ENCODE results near the gene FZR1. TPM values are rescaled to one million over a fixed set of nuclear protein-coding genes. Genes with fewer than 3 reads are reported as not detected.

Gene FZR1
- total RNA-seq (10 to 100 TPM; 24.3 to 25.8 (median 25.1) TPM), polyA plus RNA-seq (10 to 100 TPM; 12.8 to 20.3 (median 13.7) TPM)
- long read RNA-seq, donor 1, full-length matches to known transcripts = 13 of 24 reads
- long read RNA-seq, donor 1, partial matches to known transcripts = 1 of 24 reads
- long read RNA-seq, donor 1, other reads (novel, unspliced or antisense) = 10 of 24 reads
- long read RNA-seq, donor 2, full-length matches to known transcripts = 32 of 49 reads
- long read RNA-seq, donor 2, partial matches to known transcripts = 9 of 49 reads
- long read RNA-seq, donor 2, other reads (novel, unspliced or antisense) = 8 of 49 reads

DNA sequence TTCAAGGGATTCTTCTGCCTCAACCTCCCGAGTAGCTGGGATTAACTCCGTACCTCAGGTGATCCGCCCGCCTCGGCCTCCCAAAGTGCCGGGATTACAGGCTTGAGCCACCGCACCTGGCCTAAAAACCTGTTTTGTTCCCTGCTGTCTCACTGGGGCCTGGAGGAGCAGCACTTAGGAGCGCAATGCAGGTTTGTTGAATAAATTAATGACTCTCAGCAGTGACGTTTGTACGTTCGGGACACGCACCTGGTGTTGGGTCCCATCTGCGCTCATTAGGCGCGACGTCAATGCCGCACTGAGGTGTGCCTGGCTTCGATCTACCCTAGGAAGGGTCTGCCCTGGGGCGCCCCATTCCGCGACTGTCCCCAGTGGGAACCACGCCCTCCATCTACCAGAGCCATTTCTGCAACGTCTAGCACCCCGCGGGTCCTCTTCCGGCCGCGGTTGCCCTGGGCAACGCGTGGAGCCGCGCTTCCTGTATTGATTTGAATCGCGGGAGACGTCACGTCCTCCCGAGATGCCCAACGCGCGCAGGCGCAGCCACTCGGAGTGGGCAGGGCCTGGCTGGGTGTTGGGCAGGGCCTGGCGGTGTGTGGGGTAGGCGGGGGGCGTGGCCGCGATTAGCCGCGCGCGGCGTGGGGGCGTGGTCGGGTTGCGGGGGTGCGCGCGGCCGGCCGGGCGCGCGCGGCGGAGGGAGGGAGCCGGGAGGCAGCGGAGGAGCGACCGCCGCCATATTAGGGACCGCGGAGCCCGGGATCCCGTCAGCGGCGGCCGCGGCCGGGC is at the start of gene FZR1:
Gene FZR1 (plus strand): TSS at position 714 of the 786 bp plus-strand sequence. CDS start 16,679 bp downstream, outside the sequence.
- Histone ChIP-seq H3K27ac (peak within 1 kb of the TSS; percentile 90), H3K9me3 (no peaks in the 10 kb centered on the region), H3K27me3 (ENCODE audit: insufficient read depth in 3 of 3, low read length in 2 of 3) (no peaks in the 10 kb centered on the region), H3K4me3 (peak within 1 kb of the TSS; percentile 95), H3K36me3 (ENCODE audit: insufficient read depth in 1 of 2, low read depth in 1 of 2) (peaks cover 0 to 12% of the 10 kb centered on the region in 2 donors), H3K4me1 (peaks cover 17% of the 10 kb centered on the region)
- TF ChIP-seq, protein P1, sequence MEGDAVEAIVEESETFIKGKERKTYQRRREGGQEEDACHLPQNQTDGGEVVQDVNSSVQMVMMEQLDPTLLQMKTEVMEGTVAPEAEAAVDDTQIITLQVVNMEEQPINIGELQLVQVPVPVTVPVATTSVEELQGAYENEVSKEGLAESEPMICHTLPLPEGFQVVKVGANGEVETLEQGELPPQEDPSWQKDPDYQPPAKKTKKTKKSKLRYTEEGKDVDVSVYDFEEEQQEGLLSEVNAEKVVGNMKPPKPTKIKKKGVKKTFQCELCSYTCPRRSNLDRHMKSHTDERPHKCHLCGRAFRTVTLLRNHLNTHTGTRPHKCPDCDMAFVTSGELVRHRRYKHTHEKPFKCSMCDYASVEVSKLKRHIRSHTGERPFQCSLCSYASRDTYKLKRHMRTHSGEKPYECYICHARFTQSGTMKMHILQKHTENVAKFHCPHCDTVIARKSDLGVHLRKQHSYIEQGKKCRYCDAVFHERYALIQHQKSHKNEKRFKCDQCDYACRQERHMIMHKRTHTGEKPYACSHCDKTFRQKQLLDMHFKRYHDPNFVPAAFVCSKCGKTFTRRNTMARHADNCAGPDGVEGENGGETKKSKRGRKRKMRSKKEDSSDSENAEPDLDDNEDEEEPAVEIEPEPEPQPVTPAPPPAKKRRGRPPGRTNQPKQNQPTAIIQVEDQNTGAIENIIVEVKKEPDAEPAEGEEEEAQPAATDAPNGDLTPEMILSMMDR (IDR thresholded peaks at IDR 0.05) = no peak
- intact Hi-C loops (cut with DNase I) = no loop called here
- ATAC-seq (peak; percentile 98 to 99 (median 98)), DNase-seq (peak; percentile 99 to 100)
- 1% methylated on average over 60 to 79 of the region's 79 CpGs for WGBS, 3 donors

DNA sequence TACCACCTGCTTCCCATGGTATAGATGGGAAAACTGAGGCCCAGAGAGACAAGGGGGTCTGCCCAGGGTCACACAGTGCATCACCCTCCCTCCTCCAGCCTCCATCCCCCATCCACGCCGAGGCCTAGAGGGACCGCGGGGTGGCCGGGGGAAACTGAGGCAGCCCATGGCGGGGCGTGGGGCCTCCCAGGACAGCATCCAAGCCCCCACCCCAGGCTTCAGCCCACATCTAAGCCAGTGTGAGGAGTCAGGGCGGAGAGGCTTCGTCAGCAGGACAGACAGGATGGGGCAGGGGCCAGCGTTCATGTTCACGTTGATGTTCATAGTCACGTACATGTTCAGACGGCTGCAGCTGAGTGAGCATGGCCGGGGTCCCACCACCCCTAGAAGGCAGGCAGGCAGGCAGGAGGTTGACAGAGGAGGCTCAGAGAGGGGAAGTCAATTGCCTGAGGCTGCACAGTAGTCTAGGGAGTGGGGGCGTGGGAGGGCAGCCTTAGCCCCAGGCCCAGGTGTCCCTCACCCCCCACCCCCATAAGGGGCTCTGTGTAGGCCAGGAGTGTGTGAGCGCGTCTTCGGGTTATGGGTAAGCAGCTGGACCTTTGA is 49.1 kb upstream of the FZR1 start:
- intact Hi-C loops (cut with DNase I) = no loop called here
- TF ChIP-seq, protein P1 (IDR thresholded peaks at IDR 0.05) = no peak
- H3K4me1 ChIP-seq = peaks cover 28% of the 10 kb centered on the region
- DNase-seq (no peak), ATAC-seq (no peak)
- no peaks in the 10 kb centered on the region for H3K27me3 ChIP-seq (ENCODE audit: insufficient read depth in 3 of 3, low read length in 2 of 3)
- peak overlapping the region; percentile 71 for H3K27ac ChIP-seq
- WGBS, 3 donors = 76 to 82% (median 80%) methylated on average over 14 to 18 of the region's 18 CpGs
- H3K36me3 ChIP-seq (ENCODE audit: insufficient read depth in 1 of 2, low read depth in 1 of 2) = peaks cover 7 to 70% of the 10 kb centered on the region in 2 donors
- H3K4me3 ChIP-seq = no peak overlapping the region
- no peaks in the 10 kb centered on the region for H3K9me3 ChIP-seq

DNA sequence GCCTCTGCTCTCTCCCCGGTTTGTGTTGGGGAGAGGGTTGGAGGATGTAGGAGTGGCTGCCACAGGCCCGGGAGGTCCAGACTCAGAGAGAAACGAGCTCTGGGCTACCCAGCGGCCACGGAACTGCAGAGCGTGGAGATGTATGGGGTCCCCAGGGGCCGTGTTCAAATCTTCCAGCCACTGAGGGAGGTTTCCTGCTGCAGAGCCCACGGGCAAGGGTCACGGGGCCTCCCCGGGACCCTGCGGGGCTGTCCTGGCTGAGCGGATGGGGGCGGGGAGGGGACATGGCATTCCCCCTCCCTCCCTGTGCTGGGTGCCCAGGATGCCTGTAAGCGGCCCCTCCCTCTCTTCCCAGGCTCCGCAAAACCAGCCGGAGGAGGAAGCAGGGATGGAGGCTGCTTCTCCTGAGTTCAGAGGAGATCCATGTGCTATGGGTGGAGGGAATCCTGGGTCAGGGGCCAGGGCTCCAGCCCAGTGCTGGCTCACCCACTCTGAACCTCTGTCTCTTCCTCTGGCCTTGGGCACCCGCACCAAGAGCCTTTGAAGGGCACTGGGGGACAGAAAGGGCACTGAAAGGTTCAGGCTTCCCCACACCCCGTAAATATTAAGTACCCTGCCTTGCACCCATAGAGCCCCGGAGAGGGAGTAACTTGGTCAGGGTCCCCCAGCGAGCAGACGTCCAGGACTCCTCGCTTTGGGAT is 48.4 kb upstream of the FZR1 start:
- ATAC-seq (peak in 1 of 4 donors; percentile 3), DNase-seq (no peak)
- WGBS, 3 donors = 57 to 72% (median 61%) methylated on average over 19 to 22 of the region's 22 CpGs
- peaks cover 7 to 68% of the 10 kb centered on the region in 2 donors for H3K36me3 ChIP-seq (ENCODE audit: insufficient read depth in 1 of 2, low read depth in 1 of 2)
- TF ChIP-seq, protein P1 (IDR thresholded peaks at IDR 0.05) = no peak
- intact Hi-C loops (cut with DNase I) = no loop called here
- H3K27me3 ChIP-seq (ENCODE audit: insufficient read depth in 3 of 3, low read length in 2 of 3) = no peaks in the 10 kb centered on the region
- H3K9me3 ChIP-seq = no peaks in the 10 kb centered on the region
- H3K27ac ChIP-seq = peak overlapping the region; percentile 71
- H3K4me1 ChIP-seq = peaks cover 28% of the 10 kb centered on the region
- no peak overlapping the region for H3K4me3 ChIP-seq

DNA sequence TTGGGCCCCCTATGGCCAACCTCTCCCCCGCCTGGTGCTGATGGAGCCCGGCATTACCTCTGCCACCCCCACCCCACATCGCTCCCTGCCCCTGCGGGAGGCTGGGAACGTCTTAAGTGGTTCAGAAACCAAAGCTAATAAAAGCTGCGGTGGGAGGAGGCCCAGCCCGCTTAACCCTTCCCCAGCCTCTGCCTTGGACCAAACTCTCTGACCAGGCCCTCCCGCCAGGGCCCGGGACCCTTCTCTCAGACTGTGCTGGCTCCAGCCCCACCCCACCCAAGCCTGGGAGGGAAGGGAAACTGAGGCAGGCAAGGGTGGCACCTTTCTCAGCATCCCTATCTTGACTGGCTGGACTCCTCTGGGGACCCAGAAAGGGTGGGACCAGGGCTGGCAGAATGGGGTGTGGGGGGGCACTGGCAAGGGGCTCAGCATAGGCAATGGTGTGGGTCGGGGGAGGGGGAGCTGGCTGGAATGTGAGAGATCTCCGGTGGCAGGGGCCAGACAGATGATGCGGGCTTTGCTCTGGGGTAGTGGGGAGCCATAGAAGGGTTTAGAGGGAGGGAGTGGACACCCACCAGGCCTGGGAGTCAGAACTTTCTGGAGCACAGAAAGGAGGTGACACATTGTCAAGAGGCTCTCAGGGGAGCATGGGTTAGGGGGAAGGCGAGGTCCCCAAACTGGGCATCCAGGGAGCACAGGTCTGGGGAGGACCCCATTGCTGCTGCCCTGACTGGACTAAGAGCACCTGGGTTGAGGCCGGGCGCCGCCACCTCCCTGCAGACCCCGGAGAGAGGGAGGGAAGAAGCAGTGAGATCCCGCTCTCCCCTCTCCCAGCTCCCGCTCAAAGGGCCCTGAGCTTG is 47.7 kb upstream of the FZR1 start:
- intact Hi-C loops (cut with DNase I) = no loop called here
- H3K27ac ChIP-seq = peak overlapping the region; percentile 71
- peaks cover 7 to 68% of the 10 kb centered on the region in 2 donors for H3K36me3 ChIP-seq (ENCODE audit: insufficient read depth in 1 of 2, low read depth in 1 of 2)
- no peaks in the 10 kb centered on the region for H3K9me3 ChIP-seq
- no peak overlapping the region for H3K4me3 ChIP-seq
- TF ChIP-seq, protein P1 (IDR thresholded peaks at IDR 0.05) = no peak
- H3K27me3 ChIP-seq (ENCODE audit: insufficient read depth in 3 of 3, low read length in 2 of 3) = no peaks in the 10 kb centered on the region
- peak in 3 of 4 donors; percentile 1 to 5 (median 1) for ATAC-seq
- WGBS, 3 donors = 58 to 65% (median 60%) methylated on average over 15 to 19 of the region's 19 CpGs
- DNase-seq = no peak
- H3K4me1 ChIP-seq = peaks cover 28% of the 10 kb centered on the region
